Loucy (cell line): ENCODE measurements around the gene WHRN.

ENCODE experiments used
- H2AFZ ChIP-seq: fragments of 200-600 bp; sonication (generic); 2 replicates; pipeline ENCODE4 v1.6.0; 2016; ENCODE audit warnings: antibody characterized with exemption, mild to moderate bottlenecking, low read length, moderate library complexity
- H3F3A ChIP-seq: fragments of 200-600 bp; 2 replicates; pipeline ENCODE4 v1.6.0; 2016; ENCODE audit warnings: antibody characterized with exemption, low read depth, mild to moderate bottlenecking
- H3K27me3 ChIP-seq: fragments of 200-600 bp; sonication (generic); 2 replicates; pipeline ENCODE4 v1.6.1; 2014; ENCODE audit warnings: low read length, mild to moderate bottlenecking; ENCODE audit not compliant: insufficient read depth, poor library complexity, severe bottlenecking
- H3K36me3 ChIP-seq: fragments of 200-600 bp; sonication (generic); 2 replicates; pipeline ENCODE4 v1.6.1; 2016; ENCODE audit warnings: low read length; ENCODE audit not compliant: insufficient read depth
- H3K4me1 ChIP-seq: fragments of 200-600 bp; sonication (generic); 2 replicates; pipeline ENCODE4 v1.5.1; 2014; ENCODE audit warnings: low read length, mild to moderate bottlenecking; ENCODE audit not compliant: insufficient read depth, poor library complexity, severe bottlenecking
- H3K4me2 ChIP-seq: fragments of 200-600 bp; sonication (generic); 2 replicates; pipeline ENCODE4 v1.6.0; 2014; ENCODE audit warnings: antibody characterized with exemption, low read length, low read depth, mild to moderate bottlenecking; ENCODE audit not compliant: poor library complexity, severe bottlenecking
- H3K4me3 ChIP-seq: fragments of 200-600 bp; sonication (generic); 2 replicates; pipeline ENCODE4 v1.5.1; 2014; ENCODE audit warnings: low read length, mild to moderate bottlenecking, mixed read lengths; ENCODE audit not compliant: poor library complexity, severe bottlenecking
- H3K79me2 ChIP-seq: fragments of 200-600 bp; sonication (generic); 2 replicates; pipeline ENCODE4 v1.6.1; 2014; ENCODE audit warnings: low read length; ENCODE audit not compliant: insufficient read depth
- H3K9ac ChIP-seq: fragments of 200-600 bp; sonication (generic); 2 replicates; pipeline ENCODE4 v1.6.0; 2014; ENCODE audit warnings: mild to moderate bottlenecking, low read depth, low read length, moderate library complexity; ENCODE audit not compliant: poor library complexity, severe bottlenecking
- H3K9me2 ChIP-seq: fragments of 200-600 bp; sonication (generic); replicated peaks from 2 replicates; pipeline ENCODE4 v1.6.1; 2016; ENCODE audit warnings: low read depth, low read length, mixed read lengths
- H3K9me3 ChIP-seq: fragments of 200-600 bp; sonication (generic); 2 replicates; pipeline ENCODE4 v1.6.1; 2014; ENCODE audit warnings: mild to moderate bottlenecking, antibody characterized with exemption, low read length, low read depth; ENCODE audit not compliant: insufficient read depth
- H4K20me1 ChIP-seq: fragments of 200-600 bp; sonication (generic); 2 replicates; pipeline ENCODE4 v1.6.0; 2014; ENCODE audit warnings: antibody characterized with exemption, low read length, mild to moderate bottlenecking; ENCODE audit not compliant: insufficient read depth, poor library complexity, severe bottlenecking
- CTCF ChIP-seq: fragments of 200-600 bp; sonication (generic); conservative IDR thresholded peaks from 2 replicates; pipeline ENCODE4 v1.5.1; 2014; ENCODE audit warnings: mild to moderate bottlenecking, antibody characterized with exemption, low read length
- EZH2phosphoT487 ChIP-seq: fragments of 200-600 bp; IDR thresholded peaks from 2 replicates; pipeline ENCODE4 v1.6.1; 2018; ENCODE audit warnings: antibody characterized with exemption, mild to moderate bottlenecking, moderate library complexity, borderline replicate concordance

WHRN gene

GRCh38 chr9:114405294-114406034 lies 99.8 kb downstream of the WHRN start:
- Histone ChIP-seq H3F3A (no peaks in the 10 kb centered on the region), H3K27me3 (no peaks in the 10 kb centered on the region), H3K4me3 (no peak overlapping the region), H3K79me2 (no peaks in the 10 kb centered on the region), H3K9ac (no peak overlapping the region), H3K4me2 (no peak overlapping the region), H2AFZ (peak overlapping the region; percentile 86), H3K36me3 (no peaks in the 10 kb centered on the region), H3K9me2 (no peaks in the 10 kb centered on the region), H4K20me1 (no peaks in the 10 kb centered on the region), H3K9me3 (no peaks in the 10 kb centered on the region), H3K4me1 (no peaks in the 10 kb centered on the region)
- TF ChIP-seq EZH2phosphoT487: no peak
- peak; percentile 86 for TF ChIP-seq CTCF

- H3F3A ChIP-seq: no peaks in the 10 kb centered on the region
- H3K4me2 ChIP-seq: no peak overlapping the region
- no peaks in the 10 kb centered on the region for H3K27me3 ChIP-seq
Observed at GRCh38 chr9:114404531-114404930, 100.7 kb downstream of the WHRN start.

GRCh38 chr9:114403153-114403756 lies 102.0 kb downstream of the WHRN start:
- H3K4me1 ChIP-seq: no peaks in the 10 kb centered on the region
- no peaks in the 10 kb centered on the region for H3F3A ChIP-seq
- H3K9ac ChIP-seq: no peak overlapping the region
- H3K4me2 ChIP-seq: no peak overlapping the region
- H3K4me3 ChIP-seq: no peak overlapping the region
- H3K27me3 ChIP-seq: no peaks in the 10 kb centered on the region
- TF ChIP-seq EZH2phosphoT487 (no peak), CTCF (no peak)
- no peaks in the 10 kb centered on the region for H3K9me2 ChIP-seq
- no peak overlapping the region for H2AFZ ChIP-seq
- no peaks in the 10 kb centered on the region for H3K9me3 ChIP-seq
- no peaks in the 10 kb centered on the region for H4K20me1 ChIP-seq
- H3K79me2 ChIP-seq: no peaks in the 10 kb centered on the region
- no peaks in the 10 kb centered on the region for H3K36me3 ChIP-seq

More at GRCh38 chr9:114404531-114404930, 100.7 kb downstream of the WHRN start:
- Histone ChIP-seq H3K4me3 (no peak overlapping the region), H3K9ac (no peak overlapping the region), H3K79me2 (no peaks in the 10 kb centered on the region), H3K36me3 (no peaks in the 10 kb centered on the region), H2AFZ (no peak overlapping the region), H3K4me1 (no peaks in the 10 kb centered on the region), H4K20me1 (no peaks in the 10 kb centered on the region), H3K9me2 (no peaks in the 10 kb centered on the region), H3K9me3 (no peaks in the 10 kb centered on the region)
- TF ChIP-seq CTCF (no peak), EZH2phosphoT487 (no peak)
